ENCODE measurements around the gene FHIT. TPM values are rescaled to one million over a fixed set of nuclear protein-coding genes. Genes with fewer than 3 reads are reported as not detected.

Gene FHIT
- total RNA-seq, 4 donors from 2014 or later, result 7.5 to 20.1 (median 13.5) TPM

DNA sequence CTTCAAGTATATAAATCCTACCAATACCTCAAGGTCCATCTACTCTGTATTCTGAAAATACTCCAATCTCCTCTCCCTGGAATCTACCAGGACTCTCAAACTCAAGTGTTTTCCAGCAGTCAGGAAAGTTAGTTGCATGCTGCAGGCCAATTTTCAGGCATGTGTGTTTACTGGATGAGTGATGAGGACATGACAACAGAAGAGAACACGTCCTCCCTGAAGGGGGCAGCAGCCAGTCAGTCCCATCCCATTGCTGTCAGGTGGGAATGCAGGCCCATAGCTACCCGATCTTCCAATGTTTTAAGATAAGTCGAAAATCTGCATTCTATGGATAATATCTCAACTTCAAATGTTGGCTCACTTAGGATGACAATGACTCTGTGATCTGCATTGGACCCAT lies 496.2 kb downstream of the FHIT start:
- TF ChIP-seq EP300 (IDR thresholded peaks at IDR 0.05; ENCODE audit: low read depth), result no peak
- no peak for TF ChIP-seq POLR2A (IDR thresholded peaks at IDR 0.05)
- TF ChIP-seq POLR2AphosphoS5 (IDR thresholded peaks at IDR 0.05), result no peak
- TF ChIP-seq, protein P1, sequence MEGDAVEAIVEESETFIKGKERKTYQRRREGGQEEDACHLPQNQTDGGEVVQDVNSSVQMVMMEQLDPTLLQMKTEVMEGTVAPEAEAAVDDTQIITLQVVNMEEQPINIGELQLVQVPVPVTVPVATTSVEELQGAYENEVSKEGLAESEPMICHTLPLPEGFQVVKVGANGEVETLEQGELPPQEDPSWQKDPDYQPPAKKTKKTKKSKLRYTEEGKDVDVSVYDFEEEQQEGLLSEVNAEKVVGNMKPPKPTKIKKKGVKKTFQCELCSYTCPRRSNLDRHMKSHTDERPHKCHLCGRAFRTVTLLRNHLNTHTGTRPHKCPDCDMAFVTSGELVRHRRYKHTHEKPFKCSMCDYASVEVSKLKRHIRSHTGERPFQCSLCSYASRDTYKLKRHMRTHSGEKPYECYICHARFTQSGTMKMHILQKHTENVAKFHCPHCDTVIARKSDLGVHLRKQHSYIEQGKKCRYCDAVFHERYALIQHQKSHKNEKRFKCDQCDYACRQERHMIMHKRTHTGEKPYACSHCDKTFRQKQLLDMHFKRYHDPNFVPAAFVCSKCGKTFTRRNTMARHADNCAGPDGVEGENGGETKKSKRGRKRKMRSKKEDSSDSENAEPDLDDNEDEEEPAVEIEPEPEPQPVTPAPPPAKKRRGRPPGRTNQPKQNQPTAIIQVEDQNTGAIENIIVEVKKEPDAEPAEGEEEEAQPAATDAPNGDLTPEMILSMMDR (IDR thresholded peaks at IDR 0.05), result no peak
- no peaks in the 10 kb centered on the region for H3K4me1 ChIP-seq
- intact Hi-C loops (cut with DNase I; ENCODE audit: low total_unique reads) (no loop called here), in situ Hi-C loops (cut with MboI; ENCODE audit: low pct_ligation_motif_present in 1 of 4, low pct_unique_long_range_greater_than_20kb in 1 of 4, low sequenced_read_pairs in 3 of 4) (no loop called here)
- H3K4me3 ChIP-seq, result no peak overlapping the region
- no peaks in the 10 kb centered on the region for H3K36me3 ChIP-seq
- no peak overlapping the region for H3K27ac ChIP-seq
- DNase-seq, result no peak
- no peaks in the 10 kb centered on the region for H3K9me3 ChIP-seq
- no peaks in the 10 kb centered on the region for H3K27me3 ChIP-seq
- WGBS, 2 donors (ENCODE audit: low coverage in 1 of 2), result 70% methylated on average over 3 of the region's 3 CpGs; no CpG with 5 or more reads in 1 of the 2 donors

- Histone ChIP-seq H3K36me3 (no peaks in the 10 kb centered on the region), H3K4me1 (no peaks in the 10 kb centered on the region), H3K4me3 (no peak overlapping the region), H3K27ac (no peak overlapping the region), H3K27me3 (no peaks in the 10 kb centered on the region), H3K9me3 (no peaks in the 10 kb centered on the region)
- no peak for TF ChIP-seq POLR2A (IDR thresholded peaks at IDR 0.05)
- no peak for TF ChIP-seq POLR2AphosphoS5 (IDR thresholded peaks at IDR 0.05)
- TF ChIP-seq, protein P1 (IDR thresholded peaks at IDR 0.05), result no peak
- no peak for TF ChIP-seq EP300 (IDR thresholded peaks at IDR 0.05; ENCODE audit: low read depth)
- DNase-seq, result no peak
- WGBS, 2 donors (ENCODE audit: low coverage in 1 of 2), result 86 to 100% methylated on average over 1 of the region's 1 CpG
- intact Hi-C loops (cut with DNase I; ENCODE audit: low total_unique reads), result no loop called here
- in situ Hi-C loops (cut with MboI; ENCODE audit: low pct_ligation_motif_present in 1 of 4, low pct_unique_long_range_greater_than_20kb in 1 of 4, low sequenced_read_pairs in 3 of 4), result no loop called here
These were observed 496.6 kb downstream of the FHIT start for GRCh38 chr3:60754617-60755016.

GRCh38 chr3:60752809-60753208 lies 498.4 kb downstream of the FHIT start:
- H3K4me1 ChIP-seq, result no peaks in the 10 kb centered on the region
- TF ChIP-seq POLR2AphosphoS5 (IDR thresholded peaks at IDR 0.05), result no peak
- TF ChIP-seq POLR2A (IDR thresholded peaks at IDR 0.05), result no peak
- TF ChIP-seq EP300 (IDR thresholded peaks at IDR 0.05; ENCODE audit: low read depth), result no peak
- TF ChIP-seq, protein P1 (IDR thresholded peaks at IDR 0.05), result no peak
- in situ Hi-C loops (cut with MboI; ENCODE audit: low pct_ligation_motif_present in 1 of 4, low pct_unique_long_range_greater_than_20kb in 1 of 4, low sequenced_read_pairs in 3 of 4), result no loop called here
- no peaks in the 10 kb centered on the region for H3K36me3 ChIP-seq
- H3K4me3 ChIP-seq, result no peak overlapping the region
- intact Hi-C loops (cut with DNase I; ENCODE audit: low total_unique reads), result no loop called here
- WGBS, 2 donors (ENCODE audit: low coverage in 1 of 2), result 56 to 74% methylated on average over 3 of the region's 3 CpGs
- no peaks in the 10 kb centered on the region for H3K27me3 ChIP-seq
- no peak overlapping the region for H3K27ac ChIP-seq
- H3K9me3 ChIP-seq, result no peaks in the 10 kb centered on the region
- DNase-seq, result no peak

- no peaks in the 10 kb centered on the region for H3K36me3 ChIP-seq
These were observed 504.4 kb downstream of the FHIT start for GRCh38 chr3:60746695-60747416.

More at GRCh38 chr3:60746695-60747416, 504.4 kb downstream of the FHIT start:
- 71 to 83% methylated on average over 2 to 3 of the region's 3 CpGs for WGBS, 2 donors (ENCODE audit: low coverage in 1 of 2)
- no peak for DNase-seq
- in situ Hi-C loops (cut with MboI; ENCODE audit: low pct_ligation_motif_present in 1 of 4, low pct_unique_long_range_greater_than_20kb in 1 of 4, low sequenced_read_pairs in 3 of 4), result no loop called here
- TF ChIP-seq, protein P1 (IDR thresholded peaks at IDR 0.05), result no peak
- TF ChIP-seq POLR2A (IDR thresholded peaks at IDR 0.05), result no peak
- no peak for TF ChIP-seq EP300 (IDR thresholded peaks at IDR 0.05; ENCODE audit: low read depth)
- no peak for TF ChIP-seq POLR2AphosphoS5 (IDR thresholded peaks at IDR 0.05)
- Histone ChIP-seq H3K4me1 (no peaks in the 10 kb centered on the region), H3K9me3 (no peaks in the 10 kb centered on the region), H3K4me3 (no peak overlapping the region), H3K27ac (no peak overlapping the region), H3K27me3 (no peaks in the 10 kb centered on the region)
- intact Hi-C loops (cut with DNase I; ENCODE audit: low total_unique reads), result no loop called here

All from transverse colon (tissue), 4 donors.